ENCODE data around the gene FAM107B.
A peak's percentile ranks its signal among the peaks of the same experiment; 100 is the strongest.

FAM107B gene

GRCh38 chr10:14583252-14583651 lies 191.4 kb downstream of the FAM107B start:
- H3K4me3 ChIP-seq (ENCODE audit: low read length) = no peak overlapping the region
- DNase-seq (ENCODE audit: low read depth) = no peak
- TF ChIP-seq, protein P1, sequence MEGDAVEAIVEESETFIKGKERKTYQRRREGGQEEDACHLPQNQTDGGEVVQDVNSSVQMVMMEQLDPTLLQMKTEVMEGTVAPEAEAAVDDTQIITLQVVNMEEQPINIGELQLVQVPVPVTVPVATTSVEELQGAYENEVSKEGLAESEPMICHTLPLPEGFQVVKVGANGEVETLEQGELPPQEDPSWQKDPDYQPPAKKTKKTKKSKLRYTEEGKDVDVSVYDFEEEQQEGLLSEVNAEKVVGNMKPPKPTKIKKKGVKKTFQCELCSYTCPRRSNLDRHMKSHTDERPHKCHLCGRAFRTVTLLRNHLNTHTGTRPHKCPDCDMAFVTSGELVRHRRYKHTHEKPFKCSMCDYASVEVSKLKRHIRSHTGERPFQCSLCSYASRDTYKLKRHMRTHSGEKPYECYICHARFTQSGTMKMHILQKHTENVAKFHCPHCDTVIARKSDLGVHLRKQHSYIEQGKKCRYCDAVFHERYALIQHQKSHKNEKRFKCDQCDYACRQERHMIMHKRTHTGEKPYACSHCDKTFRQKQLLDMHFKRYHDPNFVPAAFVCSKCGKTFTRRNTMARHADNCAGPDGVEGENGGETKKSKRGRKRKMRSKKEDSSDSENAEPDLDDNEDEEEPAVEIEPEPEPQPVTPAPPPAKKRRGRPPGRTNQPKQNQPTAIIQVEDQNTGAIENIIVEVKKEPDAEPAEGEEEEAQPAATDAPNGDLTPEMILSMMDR (IDR thresholded peaks at IDR 0.05; ENCODE audit: insufficient read depth, low read depth, low read length, missing control alignments) = no peak

DNA sequence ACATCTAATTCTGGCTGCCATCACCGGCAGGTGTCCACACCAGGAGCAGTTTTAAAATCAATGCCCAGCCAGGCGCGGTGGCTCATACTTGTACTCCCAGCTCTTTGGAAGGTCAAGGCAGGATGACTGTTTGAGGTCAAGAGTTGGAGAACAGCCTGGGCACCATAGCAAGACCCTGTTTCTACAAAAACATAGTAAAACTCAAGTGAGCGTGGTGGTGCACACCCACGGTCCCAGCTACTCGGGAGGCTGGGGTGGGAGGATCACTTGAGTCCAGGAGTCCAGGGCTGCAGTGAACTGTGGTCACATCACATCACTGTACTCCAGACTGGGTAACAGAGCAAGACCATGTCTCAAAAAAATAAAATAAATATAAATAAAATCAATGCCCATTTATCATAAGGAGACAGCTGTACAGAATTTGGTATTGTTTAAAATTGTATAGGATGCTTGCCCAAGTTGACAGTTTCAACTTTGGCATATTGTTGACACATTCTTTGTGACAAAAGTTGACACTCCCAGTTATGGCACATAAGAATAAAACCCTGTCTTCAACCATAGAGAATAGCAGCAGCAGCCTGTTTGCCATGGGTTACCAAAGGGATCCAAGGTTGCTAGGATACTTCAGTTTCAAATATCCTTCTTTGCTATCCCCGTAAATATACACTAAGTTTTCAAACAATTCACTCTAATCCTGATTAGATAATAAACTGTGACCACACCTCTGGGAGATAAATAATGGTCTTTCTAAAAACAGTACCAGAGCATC lies 193.0 kb downstream of the FAM107B start:
- no peak overlapping the region for H3K4me3 ChIP-seq (ENCODE audit: low read length)
- TF ChIP-seq, protein P1 (IDR thresholded peaks at IDR 0.05; ENCODE audit: insufficient read depth, low read depth, low read length, missing control alignments) = no peak
- DNase-seq (ENCODE audit: low read depth) = no peak

DNA sequence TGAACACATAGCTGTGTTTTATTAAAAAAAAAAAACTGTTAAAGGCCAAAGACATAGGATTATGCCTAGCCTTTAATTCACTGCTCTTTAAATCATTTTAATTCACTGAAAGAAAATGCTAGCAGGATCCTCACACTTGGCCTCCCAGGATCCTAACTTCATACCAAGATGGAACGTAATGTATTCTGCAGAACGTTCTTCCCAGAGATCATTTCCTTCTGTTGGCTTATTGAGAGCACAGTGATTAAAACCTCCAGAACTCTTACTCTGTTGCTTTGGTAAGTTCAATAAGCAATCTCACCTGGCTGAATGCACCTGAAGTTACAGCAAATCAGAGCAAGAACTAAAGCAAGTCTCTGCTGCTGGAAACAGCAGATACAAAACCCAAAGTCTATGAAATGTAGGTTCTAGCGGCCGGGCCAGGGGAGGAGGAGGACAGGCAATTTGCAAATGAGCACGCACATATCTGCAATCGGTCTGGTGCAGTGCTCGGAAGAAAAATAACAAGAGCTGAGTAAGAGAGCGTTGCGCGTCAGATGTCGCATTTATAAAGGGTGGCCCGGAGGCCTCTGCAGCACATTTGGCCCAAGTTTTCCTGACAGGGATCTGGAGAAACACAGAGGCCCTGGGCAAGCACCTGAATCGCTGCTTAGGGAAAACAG lies 193.9 kb downstream of the FAM107B start:
- TF ChIP-seq, protein P1 (IDR thresholded peaks at IDR 0.05; ENCODE audit: insufficient read depth, low read depth, low read length, missing control alignments) = no peak
- no peak for DNase-seq (ENCODE audit: low read depth)
- no peak overlapping the region for H3K4me3 ChIP-seq (ENCODE audit: low read length)

DNA sequence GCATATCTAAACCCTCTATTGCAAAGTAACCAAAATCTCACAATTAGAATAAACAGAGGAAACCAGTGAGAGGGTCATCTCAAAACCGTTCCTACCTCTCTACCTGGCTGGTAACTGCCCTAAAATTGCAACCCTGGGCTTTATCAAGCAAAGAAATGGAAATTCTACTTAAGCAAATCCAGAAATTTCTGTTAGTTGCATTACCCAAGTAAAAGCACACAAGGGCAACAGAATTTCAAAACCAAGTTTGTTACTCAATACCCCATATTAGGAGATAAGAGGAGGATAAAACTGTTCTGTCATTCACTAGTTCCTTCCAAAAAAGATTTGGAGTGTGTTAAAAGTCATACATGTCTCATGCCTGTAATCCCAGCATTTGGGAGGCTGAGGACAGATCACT lies 195.3 kb downstream of the FAM107B start:
- TF ChIP-seq, protein P1 (IDR thresholded peaks at IDR 0.05; ENCODE audit: insufficient read depth, low read depth, low read length, missing control alignments) = no peak
- H3K4me3 ChIP-seq (ENCODE audit: low read length) = no peak overlapping the region
- no peak for DNase-seq (ENCODE audit: low read depth)

GRCh38 chr10:14578060-14578952 lies 196.4 kb downstream of the FAM107B start:
- H3K4me3 ChIP-seq (ENCODE audit: low read length) = no peak overlapping the region
- TF ChIP-seq, protein P1 (IDR thresholded peaks at IDR 0.05; ENCODE audit: insufficient read depth, low read depth, low read length, missing control alignments) = no peak
- peak; percentile 32 for DNase-seq (ENCODE audit: low read depth)

GRCh38 chr10:14574885-14575284 lies 199.8 kb downstream of the FAM107B start:
- no peak overlapping the region for H3K4me3 ChIP-seq (ENCODE audit: low read length)
- no peak for DNase-seq (ENCODE audit: low read depth)
- TF ChIP-seq, protein P1 (IDR thresholded peaks at IDR 0.05; ENCODE audit: insufficient read depth, low read depth, low read length, missing control alignments) = no peak

Data from epithelial cell of esophagus (primary cell).